Pulmonary artery endothelial cell (primary cell): ENCODE results near the gene ATRNL1. TPM values are rescaled to one million over a fixed set of nuclear protein-coding genes. Genes with fewer than 3 reads are reported as not detected.

Experiments
- DNase-seq: peaks from one replicate; pipeline ENCODE4 v3.0.0-alpha.2; 2011; ENCODE audit warnings: low read depth, low spot score
- total RNA-seq: library from RNA; depleted of rRNA; stranded (reverse); fragments of >200 nt; gene quantifications from 2 replicates; pipeline ENCODE4 v1.2.3, GENCODE V29; 2014

Gene ATRNL1
- total RNA-seq, 1 donor from 2014 or later = 0.07 TPM

- DNase-seq = no peak
Measured at GRCh38 chr10:115945701-115946445, 852.7 kb downstream of the ATRNL1 start.

GRCh38 chr10:115947104-115947503 is 853.9 kb downstream of the ATRNL1 start:
- DNase-seq = no peak

GRCh38 chr10:115948465-115948864 is 855.3 kb downstream of the ATRNL1 start:
- DNase-seq = no peak

GRCh38 chr10:115949282-115949844 is 856.2 kb downstream of the ATRNL1 start:
- no peak for DNase-seq

- no peak for DNase-seq
Measured at GRCh38 chr10:115950320-115950719, 857.2 kb downstream of the ATRNL1 start.

GRCh38 chr10:115951242-115951641 is 858.1 kb downstream of the ATRNL1 start:
- no peak for DNase-seq

GRCh38 chr10:115953281-115953680 is 860.1 kb downstream of the ATRNL1 start:
- DNase-seq = no peak

- no peak for DNase-seq
Measured at GRCh38 chr10:115953968-115954367, 860.8 kb downstream of the ATRNL1 start.

GRCh38 chr10:115956225-115957011 is 863.3 kb downstream of the ATRNL1 start:
- no peak for DNase-seq

- no peak for DNase-seq
Measured at GRCh38 chr10:115957012-115957399, 863.8 kb downstream of the ATRNL1 start.

GRCh38 chr10:115957786-115958442 is 864.7 kb downstream of the ATRNL1 start:
- no peak for DNase-seq

- DNase-seq = no peak
Measured at GRCh38 chr10:115963848-115964247, 870.7 kb downstream of the ATRNL1 start.

- DNase-seq = no peak
Measured at GRCh38 chr10:115964827-115965226, 871.7 kb downstream of the ATRNL1 start.

- no peak for DNase-seq
Measured at GRCh38 chr10:115965376-115965775, 872.2 kb downstream of the ATRNL1 start.

GRCh38 chr10:115968236-115968635 is 875.1 kb downstream of the ATRNL1 start:
- no peak for DNase-seq

GRCh38 chr10:115969591-115969990 is 876.4 kb downstream of the ATRNL1 start:
- no peak for DNase-seq

GRCh38 chr10:115971921-115972320 is 878.8 kb downstream of the ATRNL1 start:
- no peak for DNase-seq

- no peak for DNase-seq
Measured at GRCh38 chr10:115972426-115972825, 879.3 kb downstream of the ATRNL1 start.

- DNase-seq = no peak
Measured at GRCh38 chr10:115974351-115974750, 881.2 kb downstream of the ATRNL1 start.

GRCh38 chr10:115974816-115975430 is 881.8 kb downstream of the ATRNL1 start:
- no peak for DNase-seq

GRCh38 chr10:115975506-115975905 is 882.3 kb downstream of the ATRNL1 start:
- no peak for DNase-seq
